OCI-LY7 (cell line): ENCODE results near the gene CDH22. TPM values are rescaled to one million over a fixed set of nuclear protein-coding genes. Genes with fewer than 3 reads are reported as not detected.
A peak's percentile ranks its signal among the peaks of the same experiment; 100 is the strongest.

Experiments
- BruUV-seq: library from RNA; stranded (reverse); fragments of 400-500 nt; replicated peaks from 2 replicates; lab custom pipeline; 2021; lab: Mats Ljungman, UMichigan
- CTCF ChIA-PET: fragments of 300-600 bp; sonication (Branson Sonifier 250); formaldehyde crosslinking; loops from one replicate; lab custom pipeline; 2022; ENCODE audit warnings: antibody characterized with exemption; ENCODE audit not compliant: unreplicated experiment; lab: Charles Lee
- POLR2A ChIA-PET: fragments of 300-600 bp; sonication (Branson Sonifier 250); formaldehyde crosslinking; loops from one replicate; lab custom pipeline; 2022; ENCODE audit warnings: antibody characterized with exemption; lab: Charles Lee
- DNase-seq: peaks from one replicate; pipeline ENCODE4 v3.0.0-alpha.2; 2015; ENCODE audit warnings: low spot score
- H2AFZ ChIP-seq: fragments of 200-600 bp; sonication (generic), shearing (Covaris generic); 2 replicates; pipeline ENCODE4 v1.6.1; 2014; ENCODE audit warnings: mild to moderate bottlenecking, antibody characterized with exemption, low read length, moderate library complexity
- H3K27ac ChIP-seq: fragments of 200-600 bp; sonication (generic); 2 replicates; pipeline ENCODE4 v1.5.1; 2014; ENCODE audit warnings: mixed run types, low read depth, mild to moderate bottlenecking, moderate library complexity, low read length, inconsistent platforms; ENCODE audit not compliant: poor library complexity, severe bottlenecking
- H3K36me3 ChIP-seq: fragments of 200-600 bp; sonication (generic); 2 replicates; pipeline ENCODE4 v1.6.1; 2014; ENCODE audit warnings: mild to moderate bottlenecking, antibody characterized with exemption, low read length, moderate library complexity, mixed read lengths; ENCODE audit not compliant: insufficient read depth
- H3K4me1 ChIP-seq: fragments of 200-600 bp; sonication (generic); 2 replicates; pipeline ENCODE4 v1.5.1; 2014; ENCODE audit warnings: mild to moderate bottlenecking, low read length; ENCODE audit not compliant: insufficient read depth, poor library complexity, severe bottlenecking
- H3K4me2 ChIP-seq: fragments of 200-600 bp; sonication (generic); 2 replicates; pipeline ENCODE4 v1.6.1; 2014; ENCODE audit warnings: mild to moderate bottlenecking, low read length
- H3K4me3 ChIP-seq: fragments of 200-600 bp; sonication (generic); 2 replicates; pipeline ENCODE4 v1.5.1; 2014; ENCODE audit warnings: mild to moderate bottlenecking, low read depth, low read length; ENCODE audit not compliant: poor library complexity, severe bottlenecking
- H3K79me2 ChIP-seq: fragments of 200-600 bp; sonication (generic); 2 replicates; pipeline ENCODE4 v1.6.1; 2016; ENCODE audit warnings: low read depth, mild to moderate bottlenecking, low read length, moderate library complexity, mixed read lengths; ENCODE audit not compliant: insufficient read depth
- H3K9me2 ChIP-seq: fragments of 200-600 bp; sonication (generic); 2 replicates; pipeline ENCODE4 v1.6.1; 2016; ENCODE audit warnings: mild to moderate bottlenecking, low read length, mixed read lengths; ENCODE audit not compliant: insufficient read depth
- H3K9me3 ChIP-seq: fragments of 200-600 bp; sonication (generic); 2 replicates; pipeline ENCODE4 v1.6.1; 2014; ENCODE audit warnings: mild to moderate bottlenecking, mixed run types, low read length, mixed read lengths
- H4K20me1 ChIP-seq: fragments of 200-600 bp; sonication (generic); 2 replicates; pipeline ENCODE4 v1.6.1; 2014; ENCODE audit warnings: mild to moderate bottlenecking, antibody characterized with exemption, low read length, moderate library complexity, mixed read lengths; ENCODE audit not compliant: insufficient read depth
- EZH2phosphoT487 ChIP-seq: fragments of 200-600 bp; sonication (generic); IDR thresholded peaks from 2 replicates; pipeline ENCODE4 v1.6.1; 2018; ENCODE audit warnings: low read depth, borderline replicate concordance, mild to moderate bottlenecking, mixed run types, antibody characterized with exemption, low read length, moderate library complexity, mixed read lengths
- intact Hi-C: fragments of 100-400 bp; cut with micrococcal nuclease; formaldehyde crosslinking; loops from one replicate; pipeline ENCODE4 v1.10.0; 2022; ENCODE audit not compliant: unreplicated experiment
- total RNA-seq, 2 experiments: library from RNA; depleted of rRNA in 1 of 2; stranded (reverse); fragments of >200 nt in 1 of 2; shearing (Covaris generic) in 1 of 2; gene quantifications; 2 replicates each; pipeline ENCODE4 v1.2.3, GENCODE V29; 2014 to 2022
- TF ChIP-seq, protein P1 (sequence below): fragments of 200-600 bp; sonication (generic); conservative IDR thresholded peaks from 2 replicates; pipeline ENCODE4 v1.5.1; 2014; ENCODE audit warnings: mild to moderate bottlenecking, antibody characterized with exemption, low read length, moderate library complexity, mixed read lengths

CDH22 gene
- total RNA-seq, 2 experiments from 2014 or later = not detected

- peak; percentile 31 for DNase-seq
- POLR2A ChIA-PET = no interaction called here
- Histone ChIP-seq H3K79me2 (no peaks in the 10 kb centered on the region), H3K4me2 (no peak overlapping the region), H3K27ac (no peak overlapping the region), H2AFZ (no peak overlapping the region), H3K9me3 (no peaks in the 10 kb centered on the region), H3K9me2 (no peaks in the 10 kb centered on the region), H3K4me1 (no peaks in the 10 kb centered on the region), H3K36me3 (no peaks in the 10 kb centered on the region), H3K4me3 (no peak overlapping the region), H4K20me1 (no peaks in the 10 kb centered on the region)
- CTCF ChIA-PET = no interaction called here
- TF ChIP-seq, protein P1, sequence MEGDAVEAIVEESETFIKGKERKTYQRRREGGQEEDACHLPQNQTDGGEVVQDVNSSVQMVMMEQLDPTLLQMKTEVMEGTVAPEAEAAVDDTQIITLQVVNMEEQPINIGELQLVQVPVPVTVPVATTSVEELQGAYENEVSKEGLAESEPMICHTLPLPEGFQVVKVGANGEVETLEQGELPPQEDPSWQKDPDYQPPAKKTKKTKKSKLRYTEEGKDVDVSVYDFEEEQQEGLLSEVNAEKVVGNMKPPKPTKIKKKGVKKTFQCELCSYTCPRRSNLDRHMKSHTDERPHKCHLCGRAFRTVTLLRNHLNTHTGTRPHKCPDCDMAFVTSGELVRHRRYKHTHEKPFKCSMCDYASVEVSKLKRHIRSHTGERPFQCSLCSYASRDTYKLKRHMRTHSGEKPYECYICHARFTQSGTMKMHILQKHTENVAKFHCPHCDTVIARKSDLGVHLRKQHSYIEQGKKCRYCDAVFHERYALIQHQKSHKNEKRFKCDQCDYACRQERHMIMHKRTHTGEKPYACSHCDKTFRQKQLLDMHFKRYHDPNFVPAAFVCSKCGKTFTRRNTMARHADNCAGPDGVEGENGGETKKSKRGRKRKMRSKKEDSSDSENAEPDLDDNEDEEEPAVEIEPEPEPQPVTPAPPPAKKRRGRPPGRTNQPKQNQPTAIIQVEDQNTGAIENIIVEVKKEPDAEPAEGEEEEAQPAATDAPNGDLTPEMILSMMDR = no peak
- no peak for TF ChIP-seq EZH2phosphoT487
- intact Hi-C loops = no loop called here
- no TSS peak for BruUV-seq
Measured at GRCh38 chr20:46303176-46303956, 4.9 kb downstream of the CDH22 start.

- BruUV-seq = no TSS peak
- intact Hi-C loops = no loop called here
Measured at GRCh38 chr20:46302106-46302505, 6.2 kb downstream of the CDH22 start.

More at GRCh38 chr20:46302106-46302505, 6.2 kb downstream of the CDH22 start:
- H2AFZ ChIP-seq = no peak overlapping the region
- H3K9me3 ChIP-seq = no peaks in the 10 kb centered on the region
- ChIA-PET CTCF (no interaction called here), POLR2A (no interaction called here)
- H4K20me1 ChIP-seq = no peaks in the 10 kb centered on the region
- H3K9me2 ChIP-seq = no peaks in the 10 kb centered on the region
- H3K4me2 ChIP-seq = no peak overlapping the region
- no peaks in the 10 kb centered on the region for H3K4me1 ChIP-seq
- H3K4me3 ChIP-seq = no peak overlapping the region
- DNase-seq = no peak
- H3K79me2 ChIP-seq = no peaks in the 10 kb centered on the region
- TF ChIP-seq EZH2phosphoT487 = no peak
- TF ChIP-seq, protein P1 = no peak
- H3K27ac ChIP-seq = no peak overlapping the region
- no peaks in the 10 kb centered on the region for H3K36me3 ChIP-seq
